ENCODE measurements around the gene WDR37. TPM values are rescaled to one million over a fixed set of nuclear protein-coding genes. Genes with fewer than 3 reads are reported as not detected.

WDR37 gene
- total and polyA plus RNA-seq, 9 of the 15 experiments (the other 6 are each of a cell fraction or from before 2014, with no cell fraction given), result 2.3 to 11.6 (median 6.7) TPM

DNA sequence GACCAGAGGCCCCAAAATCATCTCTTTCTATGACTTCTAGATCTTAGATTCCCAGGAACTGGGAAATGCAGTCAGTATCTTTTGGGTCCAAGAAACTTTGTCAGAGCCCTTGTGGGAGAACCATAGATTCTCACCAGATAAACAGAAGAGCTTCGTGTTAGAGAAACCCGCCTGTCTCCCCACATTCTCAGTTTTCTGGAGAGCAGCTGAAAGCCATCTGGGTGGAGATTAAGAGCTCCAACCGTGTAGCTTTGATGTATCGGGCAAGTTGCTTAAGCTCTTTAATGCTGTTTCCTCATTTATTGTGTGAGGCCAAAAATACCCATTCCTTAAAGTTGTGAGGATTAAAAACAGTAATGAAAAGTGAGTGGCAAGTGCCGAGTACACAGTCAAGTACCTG, 107.6 kb downstream of the WDR37 start:
- H3K9me3 ChIP-seq (replicated peaks; ENCODE audit: control insufficient read depth, insufficient read depth, low read depth, low read length), result peaks cover 4% of the 10 kb centered on the region; the same call in 1 of the 2 replicates
- H3K36me3 ChIP-seq (ENCODE audit: control insufficient read depth, insufficient read depth, low read length), result peaks cover 24% of the 10 kb centered on the region
- FAIRE-seq (no peak), ATAC-seq (no peak), DNase-seq (ENCODE audit: extremely low read depth in 1 of 4, low spot score in 3 of 4) (no peak)
- H3K79me2 ChIP-seq (ENCODE audit: control insufficient read depth, insufficient read depth, low read length), result peaks cover 25% of the 10 kb centered on the region
- H3K4me1 ChIP-seq (replicated peaks in 1 of 2; ENCODE audit: control insufficient read depth in 2 of 2, insufficient read depth in 2 of 2, low read length in 2 of 2), result peaks cover 7 to 30% of the 10 kb centered on the region in 2 experiments; a peak in 4 of 5 replicates
- H3K4me3 ChIP-seq, result no peak overlapping the region
- H4K20me1 ChIP-seq (replicated peaks; ENCODE audit: control insufficient read depth, insufficient read depth, low read length), result 0 out of 2 replicates have a peak, but pooled peaks cover 4% of the 10 kb centered on the region
- intact Hi-C loops (cut with micrococcal nuclease), result no loop called here
- no peak overlapping the region for H3K9ac ChIP-seq (ENCODE audit: insufficient read depth in 1 of 2, low read depth in 2 of 2, low read length in 2 of 2)
- in situ Hi-C loops (cut with MboI), result no loop called here
- 53% methylated on average over 5 of the region's 5 CpGs for WGBS (ENCODE audit: insufficient coverage, low coverage, missing lambda C conversion rate)
- no peak overlapping the region for H2AFZ ChIP-seq (ENCODE audit: low read depth, low read length)
- no peak overlapping the region for H3K4me2 ChIP-seq (ENCODE audit: insufficient read depth, low read length)
- peaks cover 3 to 19% of the 10 kb centered on the region in 2 experiments; a peak in 3 of 5 replicates for H3K27me3 ChIP-seq (ENCODE audit: control insufficient read depth in 2 of 2, insufficient read depth in 2 of 2, low read length in 2 of 2)
- no TSS peak for BruUV-seq (replicated peaks)
- POLR2A ChIA-PET, result interaction anchor here (0.9 kb wide), 1 partner anchor 9 kb away, joined by 5 read pairs; no protein-coding TSS in a partner anchor
- H3K9me1 ChIP-seq (ENCODE audit: control insufficient read depth, insufficient read depth, low read length), result no peaks in the 10 kb centered on the region
- CTCF ChIA-PET (ENCODE audit: low intra/inter-chr PET ratio), result no interaction called here
- TF ChIP-seq PYGO2 (tag; IDR thresholded peaks at IDR 0.05) (no peak), ESRRA (IDR thresholded peaks at IDR 0.05; ENCODE audit: borderline replicate concordance, low read depth) (no peak)
- TF ChIP-seq, protein P1, sequence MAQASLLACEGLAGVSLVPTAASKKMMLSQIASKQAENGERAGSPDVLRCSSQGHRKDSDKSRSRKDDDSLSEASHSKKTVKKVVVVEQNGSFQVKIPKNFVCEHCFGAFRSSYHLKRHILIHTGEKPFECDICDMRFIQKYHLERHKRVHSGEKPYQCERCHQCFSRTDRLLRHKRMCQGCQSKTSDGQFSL (CRISPR knock-in tag; IDR thresholded peaks at IDR 0.05), result no peak
- TF ChIP-seq, protein P1 (tag; IDR thresholded peaks at IDR 0.05), result no peak
- no peak overlapping the region for H3K27ac ChIP-seq (ENCODE audit: extremely low read depth, low read depth, low read length)

Data from K562 (cell line).